Mucosa of descending colon (tissue), 3 donors: ENCODE data around the gene FMNL3. TPM values are rescaled to one million over a fixed set of nuclear protein-coding genes. Genes with fewer than 3 reads are reported as not detected.

Experiments used
- ATAC-seq: fragments of 200-7000 bp; cut with Tn5 transposase; one replicate; pipeline ENCODE4 v1.9.1; 2020; ENCODE audit warnings: mild to moderate bottlenecking, moderate library complexity
- DNase-seq, 3 donors: peaks; one replicate each; pipeline ENCODE4 v3.0.0-alpha.2; 2020
- H3K36me3 ChIP-seq: fragments of 200-600 bp; one replicate; pipeline ENCODE4 v1.8.0; 2021; ENCODE audit warnings: low read depth, mild to moderate bottlenecking
- H3K4me1 ChIP-seq: fragments of 200-600 bp; one replicate; pipeline ENCODE4 v1.8.0; 2021; ENCODE audit warnings: low read depth, mild to moderate bottlenecking
- H3K4me3 ChIP-seq: fragments of 200-600 bp; one replicate; pipeline ENCODE4 v1.8.0; 2021; ENCODE audit warnings: mild to moderate bottlenecking
- H3K9me3 ChIP-seq: fragments of 200-600 bp; one replicate; pipeline ENCODE4 v1.8.0; 2021; ENCODE audit warnings: mild to moderate bottlenecking
- intact Hi-C, 2 donors: fragments of 100-400 bp; cut with DNase I in 1 of 2; cut with micrococcal nuclease in 1 of 2; formaldehyde crosslinking; loops; one replicate each; pipeline versions ENCODE4 v1.11.0 to v1.11.1; 2022; cut with DNase I, micrococcal nuclease
- total RNA-seq, 3 donors: library from RNA; stranded (reverse); fragmentation: NEBNext Ultra II Directional in 2 of 3; extraction: Animal tissue kit (Norgen Biotek cat#: 25700) in 2 of 3; gene quantifications; one replicate each; pipeline versions ENCODE4 v1.2.1 to v1.2.4, GENCODE V29; 2021 to 2023
- TF ChIP-seq, protein P1 (sequence below): fragments of 200-600 bp; IDR thresholded peaks from one replicate; pipeline ENCODE4 v1.8.0; 2022; ENCODE audit warnings: antibody characterized with exemption, mild to moderate bottlenecking
- donor health status: DM: no; HTN: no; CAD: no; lungs with moderate emphysema.
- donor health status: DM: no; HTN: no; CAD: no.
- donor health status: DM: no; HTN: yes; CAD: no.

Gene FMNL3
- total RNA-seq, 3 donors from 2014 or later = 4.2 to 13.4 (median 7.1) TPM

DNA sequence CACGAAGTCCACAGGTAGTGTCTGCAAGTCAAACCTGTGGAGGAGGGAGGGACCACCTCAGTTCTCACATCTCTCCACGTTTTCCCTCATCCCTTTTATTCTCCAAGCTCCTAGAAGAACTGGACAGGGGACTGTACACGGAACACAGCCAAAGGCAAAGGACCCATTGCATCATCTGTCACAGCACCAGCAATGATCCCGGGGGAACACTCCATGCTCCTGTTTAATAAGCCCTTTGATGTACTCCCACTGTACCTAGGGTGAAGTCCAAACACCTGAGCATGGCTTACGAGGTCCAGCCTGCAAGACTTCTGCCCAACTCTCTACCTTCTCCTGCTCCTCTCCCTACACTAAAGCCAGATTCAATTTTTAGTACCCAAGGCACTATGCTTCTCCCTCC is 57.3 kb downstream of the FMNL3 start:
- Histone ChIP-seq H3K36me3 (no peaks in the 10 kb centered on the region), H3K4me3 (no peak overlapping the region), H3K4me1 (no peaks in the 10 kb centered on the region), H3K9me3 (no peaks in the 10 kb centered on the region)
- ATAC-seq = no peak
- intact Hi-C loops = no loop called here
- DNase-seq = no peak
- TF ChIP-seq, protein P1, sequence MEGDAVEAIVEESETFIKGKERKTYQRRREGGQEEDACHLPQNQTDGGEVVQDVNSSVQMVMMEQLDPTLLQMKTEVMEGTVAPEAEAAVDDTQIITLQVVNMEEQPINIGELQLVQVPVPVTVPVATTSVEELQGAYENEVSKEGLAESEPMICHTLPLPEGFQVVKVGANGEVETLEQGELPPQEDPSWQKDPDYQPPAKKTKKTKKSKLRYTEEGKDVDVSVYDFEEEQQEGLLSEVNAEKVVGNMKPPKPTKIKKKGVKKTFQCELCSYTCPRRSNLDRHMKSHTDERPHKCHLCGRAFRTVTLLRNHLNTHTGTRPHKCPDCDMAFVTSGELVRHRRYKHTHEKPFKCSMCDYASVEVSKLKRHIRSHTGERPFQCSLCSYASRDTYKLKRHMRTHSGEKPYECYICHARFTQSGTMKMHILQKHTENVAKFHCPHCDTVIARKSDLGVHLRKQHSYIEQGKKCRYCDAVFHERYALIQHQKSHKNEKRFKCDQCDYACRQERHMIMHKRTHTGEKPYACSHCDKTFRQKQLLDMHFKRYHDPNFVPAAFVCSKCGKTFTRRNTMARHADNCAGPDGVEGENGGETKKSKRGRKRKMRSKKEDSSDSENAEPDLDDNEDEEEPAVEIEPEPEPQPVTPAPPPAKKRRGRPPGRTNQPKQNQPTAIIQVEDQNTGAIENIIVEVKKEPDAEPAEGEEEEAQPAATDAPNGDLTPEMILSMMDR = no peak

DNA sequence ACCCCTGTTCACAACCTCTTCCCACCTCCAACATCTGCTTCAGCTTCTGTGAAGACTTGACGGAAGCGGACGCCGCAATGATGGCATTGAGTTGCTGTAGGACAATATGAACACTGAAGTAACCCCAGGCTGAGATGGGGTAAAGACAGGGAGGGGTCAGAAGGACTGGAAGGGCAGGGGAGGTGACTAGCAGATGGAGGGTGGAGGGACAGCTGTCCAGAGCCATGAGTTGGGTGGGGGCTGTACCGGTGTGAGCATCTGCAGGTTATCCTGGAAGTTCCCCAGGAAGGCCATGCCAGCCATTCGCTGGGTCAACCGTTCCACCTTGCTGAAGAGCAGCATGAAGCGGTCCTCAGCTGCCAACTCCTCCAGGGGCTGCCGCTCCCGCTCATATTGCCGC is 57.8 kb downstream of the FMNL3 start:
- intact Hi-C loops = no loop called here
- TF ChIP-seq, protein P1 = no peak
- Histone ChIP-seq H3K36me3 (no peaks in the 10 kb centered on the region), H3K4me3 (no peak overlapping the region), H3K4me1 (no peaks in the 10 kb centered on the region), H3K9me3 (no peaks in the 10 kb centered on the region)
- DNase-seq (no peak), ATAC-seq (no peak)

DNA sequence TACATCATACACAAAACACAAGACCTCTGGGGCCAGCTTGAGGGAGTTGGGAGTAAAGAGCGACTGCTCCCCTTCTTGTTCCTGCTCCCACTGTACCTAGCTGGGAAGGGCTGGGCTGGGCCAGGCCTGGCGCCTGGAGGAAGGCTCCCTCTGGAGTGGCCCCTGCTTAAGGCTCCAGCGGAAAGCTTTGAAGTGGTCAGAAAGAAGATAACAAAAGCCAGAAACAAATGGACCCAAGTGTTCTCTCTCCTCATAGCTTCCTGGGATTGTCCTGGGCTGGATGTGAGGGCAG is 58.5 kb downstream of the FMNL3 start:
- ATAC-seq (peak; percentile 3), DNase-seq (no peak)
- intact Hi-C loops = no loop called here
- no peak overlapping the region for H3K4me3 ChIP-seq
- TF ChIP-seq, protein P1 = no peak
- H3K9me3 ChIP-seq = no peaks in the 10 kb centered on the region
- no peaks in the 10 kb centered on the region for H3K36me3 ChIP-seq
- no peaks in the 10 kb centered on the region for H3K4me1 ChIP-seq

DNA sequence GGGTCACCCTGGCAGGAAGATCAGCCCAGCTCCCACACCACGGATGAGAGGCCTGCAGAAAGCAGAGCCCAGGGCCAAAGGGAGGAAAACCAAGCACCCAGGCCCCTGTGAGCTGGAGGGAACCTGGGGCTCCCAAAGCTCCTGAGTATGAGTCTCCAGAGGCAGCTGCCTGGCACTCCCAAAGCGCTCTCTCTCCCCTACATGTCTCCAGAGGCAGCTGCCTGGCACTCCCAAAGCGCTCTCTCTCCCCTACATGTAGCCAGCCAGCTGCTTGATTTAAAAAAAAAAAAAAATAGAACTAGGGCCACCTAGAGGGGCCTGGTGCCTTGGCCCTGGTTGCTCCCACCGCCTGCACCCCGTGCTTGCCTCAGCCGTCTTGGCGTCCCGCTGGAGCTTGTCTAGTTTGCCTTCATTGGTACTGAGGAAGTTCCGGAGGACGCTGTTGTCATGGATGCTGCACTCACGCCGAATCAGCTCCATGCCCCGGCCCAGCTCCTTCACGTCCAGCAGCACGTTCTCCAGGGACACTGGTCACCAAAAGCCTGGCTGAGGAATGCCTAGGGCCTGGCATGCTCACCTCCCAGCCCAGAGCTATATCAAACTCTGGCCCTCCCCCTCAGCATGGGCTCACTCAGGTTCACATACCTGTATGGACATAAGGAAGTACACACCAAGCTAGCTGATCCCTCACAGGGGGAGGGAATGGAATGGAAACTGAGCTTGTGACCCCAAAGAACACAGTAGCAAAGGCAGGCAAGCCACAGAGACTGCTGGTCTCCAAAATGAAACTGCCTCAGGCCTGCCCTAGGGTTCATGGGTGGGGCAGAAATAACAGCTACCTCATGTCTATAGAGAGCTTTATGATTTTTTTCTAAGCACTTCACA is 59.1 kb downstream of the FMNL3 start:
- Histone ChIP-seq H3K4me1 (no peaks in the 10 kb centered on the region), H3K36me3 (no peaks in the 10 kb centered on the region), H3K4me3 (no peak overlapping the region), H3K9me3 (no peaks in the 10 kb centered on the region)
- intact Hi-C loops = no loop called here
- TF ChIP-seq, protein P1 = no peak
- no peak for DNase-seq
- ATAC-seq = peak; percentile 16

DNA sequence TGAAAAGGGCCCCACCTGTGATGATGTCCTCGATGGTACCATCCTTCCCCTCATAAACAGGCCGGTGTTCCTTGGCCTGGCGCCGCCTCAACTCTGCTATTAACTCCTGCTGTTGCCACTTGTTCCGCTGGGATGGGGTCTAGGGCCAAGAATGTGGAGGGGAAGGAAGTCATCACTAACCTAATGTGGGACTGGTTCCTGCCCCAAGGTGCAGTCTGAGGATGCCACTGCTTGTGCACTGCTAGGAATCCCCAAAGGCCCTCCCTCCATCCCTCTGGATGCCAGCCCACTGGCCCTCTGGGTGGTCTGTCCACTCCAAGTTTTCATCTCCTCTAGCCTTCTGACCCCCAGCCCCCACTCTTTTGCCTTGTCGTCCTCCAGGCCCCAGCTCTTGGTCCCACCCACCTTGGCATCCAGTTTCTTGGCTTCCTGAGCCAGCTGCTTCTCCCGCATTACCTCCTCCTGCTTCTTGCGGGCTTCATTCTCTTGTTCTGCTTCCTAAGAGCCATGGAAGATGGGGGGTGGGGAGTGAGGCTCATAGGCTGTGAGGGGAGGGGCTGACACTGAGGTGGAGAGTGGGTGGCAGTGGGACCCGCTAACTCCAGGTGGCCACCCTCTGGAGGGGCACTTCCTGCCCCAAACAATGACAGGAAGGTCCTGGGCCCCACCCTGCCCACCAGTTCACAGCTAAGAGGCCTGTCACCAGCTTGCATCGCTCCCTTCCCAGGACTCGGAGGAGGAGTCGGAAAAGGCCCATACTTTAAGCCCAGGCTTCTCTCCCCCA is 60.1 kb downstream of the FMNL3 start:
- Histone ChIP-seq H3K4me1 (no peaks in the 10 kb centered on the region), H3K36me3 (no peaks in the 10 kb centered on the region), H3K4me3 (no peak overlapping the region), H3K9me3 (no peaks in the 10 kb centered on the region)
- TF ChIP-seq, protein P1 = no peak
- DNase-seq = no peak
- intact Hi-C loops = no loop called here
- no peak for ATAC-seq
